GM18873 (cell line): ENCODE results near the gene ERBB2.
A peak's percentile ranks its signal among the peaks of the same experiment; 100 is the strongest.

ENCODE experiments used
- ATAC-seq: cut with Tn5 transposase; IDR thresholded peaks from one replicate; pipeline ENCODE4 v1.9.1; 2021; ENCODE audit warnings: mild to moderate bottlenecking, moderate library complexity, moderate number of reproducible peaks; ENCODE audit not compliant: unreplicated experiment, low FRiP score

ERBB2 gene

GRCh38 chr17:39777534-39778365 is 77.9 kb downstream of the ERBB2 start:
- peak; percentile 49 for ATAC-seq
